Measurements from ENCODE around the gene CREB5. TPM values are rescaled to one million over a fixed set of nuclear protein-coding genes. Genes with fewer than 3 reads are reported as not detected.

CREB5 gene
- total RNA-seq, 2 experiments from 2014 or later, result 1.2 to 1.5 TPM

DNA sequence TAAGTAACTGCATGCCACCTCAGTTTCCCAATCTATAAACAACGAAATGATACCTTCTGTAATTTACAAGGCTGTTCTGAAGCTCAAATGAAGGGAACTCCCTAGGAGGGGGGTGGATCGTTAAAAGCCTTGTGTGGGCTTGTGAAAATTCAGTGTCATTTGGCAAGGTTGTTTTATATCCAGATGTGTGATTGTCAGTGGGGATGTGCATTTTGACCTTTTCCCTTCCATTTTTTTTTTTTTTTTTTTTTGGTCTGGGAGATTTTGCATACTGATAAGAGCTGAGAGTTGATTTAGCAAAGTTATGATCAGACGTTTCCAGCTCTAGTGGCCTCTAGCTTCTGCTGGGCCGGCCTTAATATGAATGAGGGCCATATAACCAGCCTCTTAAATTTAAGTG is 22.8 kb downstream of the CREB5 start:
- Mint-ChIP-seq H3K27ac (no peak overlapping the region), H3K4me3 (no peak overlapping the region), H3K9me3 (no peaks in the 10 kb centered on the region), H3K4me1 (ENCODE audit: low read depth) (no peaks in the 10 kb centered on the region), H3K27me3 (peaks cover 16% of the 10 kb centered on the region), H3K36me3 (ENCODE audit: low read depth) (no peaks in the 10 kb centered on the region)
- ATAC-seq, result no peak
- TF ChIP-seq, protein P1, sequence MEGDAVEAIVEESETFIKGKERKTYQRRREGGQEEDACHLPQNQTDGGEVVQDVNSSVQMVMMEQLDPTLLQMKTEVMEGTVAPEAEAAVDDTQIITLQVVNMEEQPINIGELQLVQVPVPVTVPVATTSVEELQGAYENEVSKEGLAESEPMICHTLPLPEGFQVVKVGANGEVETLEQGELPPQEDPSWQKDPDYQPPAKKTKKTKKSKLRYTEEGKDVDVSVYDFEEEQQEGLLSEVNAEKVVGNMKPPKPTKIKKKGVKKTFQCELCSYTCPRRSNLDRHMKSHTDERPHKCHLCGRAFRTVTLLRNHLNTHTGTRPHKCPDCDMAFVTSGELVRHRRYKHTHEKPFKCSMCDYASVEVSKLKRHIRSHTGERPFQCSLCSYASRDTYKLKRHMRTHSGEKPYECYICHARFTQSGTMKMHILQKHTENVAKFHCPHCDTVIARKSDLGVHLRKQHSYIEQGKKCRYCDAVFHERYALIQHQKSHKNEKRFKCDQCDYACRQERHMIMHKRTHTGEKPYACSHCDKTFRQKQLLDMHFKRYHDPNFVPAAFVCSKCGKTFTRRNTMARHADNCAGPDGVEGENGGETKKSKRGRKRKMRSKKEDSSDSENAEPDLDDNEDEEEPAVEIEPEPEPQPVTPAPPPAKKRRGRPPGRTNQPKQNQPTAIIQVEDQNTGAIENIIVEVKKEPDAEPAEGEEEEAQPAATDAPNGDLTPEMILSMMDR (IDR thresholded peaks at IDR 0.05), result no peak
- no peak for DNase-seq
- CTCF ChIA-PET, result no interaction called here
- intact Hi-C loops (cut with micrococcal nuclease), result no loop called here
- POLR2A ChIA-PET, result no interaction called here

GRCh38 chr7:28435732-28436378 is 23.5 kb downstream of the CREB5 start:
- Mint-ChIP-seq H3K4me3 (no peak overlapping the region), H3K27ac (no peak overlapping the region), H3K36me3 (ENCODE audit: low read depth) (no peaks in the 10 kb centered on the region), H3K9me3 (no peaks in the 10 kb centered on the region), H3K27me3 (peaks cover 16% of the 10 kb centered on the region), H3K4me1 (ENCODE audit: low read depth) (no peaks in the 10 kb centered on the region)
- TF ChIP-seq, protein P1 (IDR thresholded peaks at IDR 0.05), result no peak
- POLR2A ChIA-PET, result no interaction called here
- intact Hi-C loops (cut with micrococcal nuclease), result no loop called here
- CTCF ChIA-PET, result no interaction called here
- DNase-seq (no peak), ATAC-seq (no peak)

GRCh38 chr7:28440055-28440601 is 27.8 kb downstream of the CREB5 start:
- TF ChIP-seq, protein P1 (IDR thresholded peaks at IDR 0.05), result no peak
- Mint-ChIP-seq H3K4me3 (no peak overlapping the region), H3K27ac (no peak overlapping the region), H3K4me1 (ENCODE audit: low read depth) (peaks cover 10% of the 10 kb centered on the region), H3K9me3 (no peaks in the 10 kb centered on the region), H3K36me3 (ENCODE audit: low read depth) (no peaks in the 10 kb centered on the region), H3K27me3 (peaks cover 18% of the 10 kb centered on the region)
- ATAC-seq (no peak), DNase-seq (no peak)
- ChIA-PET CTCF (interaction anchor here (1.4 kb wide), 1 partner anchor 50 kb away, joined by 3 read pairs; no protein-coding TSS in a partner anchor), POLR2A (interaction anchor here (0.6 kb wide), 2 partner anchors 24 to 287 kb away, joined by 3 read pairs; no protein-coding TSS in a partner anchor)
- intact Hi-C loops (cut with micrococcal nuclease), result no loop called here

GRCh38 chr7:28442540-28443420 is 30.5 kb downstream of the CREB5 start:
- TF ChIP-seq, protein P1 (IDR thresholded peaks at IDR 0.05), result no peak
- Mint-ChIP-seq H3K9me3 (no peaks in the 10 kb centered on the region), H3K36me3 (ENCODE audit: low read depth) (no peaks in the 10 kb centered on the region), H3K27ac (no peak overlapping the region), H3K4me3 (no peak overlapping the region), H3K4me1 (ENCODE audit: low read depth) (peaks cover 10% of the 10 kb centered on the region), H3K27me3 (peaks cover 16% of the 10 kb centered on the region)
- CTCF ChIA-PET, result interaction anchor here (0.7 kb wide), 1 partner anchor 1968 kb away, joined by 3 read pairs; no protein-coding TSS in a partner anchor
- POLR2A ChIA-PET, result no interaction called here
- DNase-seq, result no peak
- ATAC-seq, result peak; percentile 49
- intact Hi-C loops (cut with micrococcal nuclease), result no loop called here
